Pancreas (tissue), 10 donors: ENCODE measurements around the gene FAM83F. TPM values are rescaled to one million over a fixed set of nuclear protein-coding genes. Genes with fewer than 3 reads are reported as not detected.

ENCODE experiments used
- ATAC-seq, 4 donors: fragments of 200-7000 bp; cut with Tn5 transposase; one replicate each; pipeline versions ENCODE4 v1.8.0 to v1.9.1; 2020; ENCODE audit warnings: mild to moderate bottlenecking in 4 of 4, moderate library complexity in 4 of 4
- DNase-seq, 6 donors: peaks; one replicate each; pipeline ENCODE4 v3.0.0-alpha.2; 2020
- FAIRE-seq: peaks from 2 replicates; lab custom pipeline; 2012; peaks lifted over from hg19 to GRCh38; lab: Jason Lieb, UNC
- H3K27ac ChIP-seq, 4 donors: fragments of 200-600 bp; sonication (generic); 1 replicate in 3 of 4; 2 replicates in 1 of 4; pipeline versions ENCODE4 v1.5.0 to v1.8.0; 2020
- H3K27me3 ChIP-seq, 4 donors: fragments of 200-600 bp; one replicate each; pipeline ENCODE4 v1.8.0; 2021
- H3K36me3 ChIP-seq, 3 donors: fragments of 200-600 bp; sonication (generic) in 1 of 3; one replicate each; pipeline versions ENCODE4 v1.5.0 to v1.8.0; 2020 to 2021
- H3K4me1 ChIP-seq, 3 donors: fragments of 200-600 bp; one replicate each; pipeline ENCODE4 v1.8.0; 2021
- H3K4me3 ChIP-seq, 4 donors: fragments of 200-600 bp; sonication (generic) in 2 of 4; one replicate each; pipeline versions ENCODE4 v1.5.0 to v1.8.0; 2020 to 2021
- H3K9me3 ChIP-seq, 4 donors: fragments of 200-600 bp; one replicate each; pipeline ENCODE4 v1.8.0; 2021
- CTCF ChIP-seq, 4 donors: fragments of 200-600 bp; sonication (generic) in 3 of 4; IDR thresholded peaks; one replicate each; pipeline versions ENCODE4 v1.5.0 to v1.8.0; 2021; ENCODE audit warnings: antibody characterized with exemption in 4 of 4
- WGBS, 2 donors: extraction: QIAGEN DNeasy Blood & Tissue Kit; methylation state at CpG; one replicate each; pipeline ENCODE4 v1.1.7; 2013; 5-methylcytosine and 5-hydroxymethylcytosine counted together
- intact Hi-C, 3 donors: fragments of 100-400 bp; cut with DNase I; formaldehyde crosslinking; loops; one replicate each; pipeline versions ENCODE4 v1.11.1 to v1.14.2; 2022
- polyA plus RNA-seq, 2 donors: library from polyadenylated mRNA; stranded (reverse); fragments of 200-250 nt; gene quantifications; one replicate each; pipeline ENCODE4 v1.2.3, GENCODE V29; 2013
- total RNA-seq, 6 donors: library from RNA; stranded (reverse); fragmentation: NEBNext Ultra II Directional in 4 of 6; extraction: Animal tissue kit (Norgen Biotek cat#: 25700) in 4 of 6; gene quantifications; one replicate each; pipeline versions ENCODE4 v1.2.1 to v1.2.4, GENCODE V29; 2021 to 2023
- donor health status: healthy with polysubstance abuse.
- donor health status: DM: no; HTN: no; CAD: no; lungs with moderate emphysema.
- donor health status: DM: no; HTN: no; CAD: no.
- donor health status: control.
- donor health status: control.
- donor health status: Bipolar disorder and iron deficiency.
- donor health status: DM: yes; HTN: yes; CAD: no.
- donor health status: DM: no; HTN: no; CAD: no.
- donor health status: DM: no; HTN: no; CAD: no.
- donor health status: DM: yes; HTN: yes; CAD: no.

FAM83F gene
- total and polyA plus RNA-seq, 8 donors = 4.9 to 19.8 (median 15.5) TPM

- H3K27me3 ChIP-seq = no peaks in the 10 kb centered on the region
- intact Hi-C loops = no loop called here
- H3K4me3 ChIP-seq = no peak overlapping the region
- peaks cover 0 to 4% (median 0%) of the 10 kb centered on the region in 3 donors for H3K4me1 ChIP-seq
- no peak for DNase-seq
- no peak for TF ChIP-seq CTCF (IDR thresholded peaks at IDR 0.05)
- H3K9me3 ChIP-seq = no peaks in the 10 kb centered on the region
- ATAC-seq = no peak
- no peaks in the 10 kb centered on the region for H3K36me3 ChIP-seq
- WGBS, 2 donors = 77 to 89% methylated on average over 2 of the region's 2 CpGs
- FAIRE-seq = no peak
- H3K27ac ChIP-seq = no peak overlapping the region
These were observed 72.9 kb downstream of the FAM83F start for GRCh38 chr22:40067639-40068038.

DNA sequence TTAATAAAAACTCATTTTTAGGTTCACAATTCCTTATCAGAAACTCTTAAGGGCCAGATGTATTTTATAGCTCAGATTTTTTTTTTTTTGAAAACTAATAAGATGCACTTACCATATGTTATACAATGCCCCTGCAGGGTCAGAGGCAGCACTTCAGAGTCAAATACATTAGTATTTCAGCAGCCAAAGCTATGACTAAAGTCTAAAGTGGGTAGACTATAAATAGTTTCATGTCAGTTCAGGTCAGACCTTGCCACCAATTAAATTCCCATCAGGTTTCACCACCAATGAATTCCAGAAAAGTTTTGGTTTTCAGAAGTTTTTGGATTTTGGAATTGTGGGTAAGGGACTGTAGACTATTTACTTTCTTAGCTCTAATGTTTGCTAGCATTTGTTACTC, 75.9 kb downstream of the FAM83F start:
- no peak overlapping the region for H3K4me3 ChIP-seq
- no peaks in the 10 kb centered on the region for H3K27me3 ChIP-seq
- no peak for ATAC-seq
- FAIRE-seq = no peak
- intact Hi-C loops = no loop called here
- H3K4me1 ChIP-seq = peaks cover 0 to 4% (median 0%) of the 10 kb centered on the region in 3 donors
- TF ChIP-seq CTCF (IDR thresholded peaks at IDR 0.05) = no peak
- H3K27ac ChIP-seq = no peak overlapping the region
- no peaks in the 10 kb centered on the region for H3K9me3 ChIP-seq
- H3K36me3 ChIP-seq = no peaks in the 10 kb centered on the region
- DNase-seq = no peak

DNA sequence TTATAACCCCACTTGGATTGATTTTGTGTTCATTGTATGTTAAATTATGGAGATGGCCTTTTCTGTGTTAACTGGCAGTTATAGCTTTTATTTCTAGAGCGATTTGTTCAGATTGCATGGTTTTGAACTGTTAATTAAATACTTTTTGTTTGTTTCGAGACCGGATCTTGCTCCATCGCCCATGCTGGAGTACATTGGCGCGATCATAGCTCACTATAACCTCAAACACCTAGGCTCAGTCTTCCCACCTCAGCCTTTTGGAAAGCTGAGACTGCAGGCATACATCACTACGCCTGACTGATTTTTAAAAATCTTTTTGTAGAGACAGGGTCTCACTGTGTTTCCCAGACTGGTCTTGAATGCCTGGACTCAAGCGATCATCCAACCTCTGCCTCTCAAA, 77.0 kb downstream of the FAM83F start:
- intact Hi-C loops = no loop called here
- no peak overlapping the region for H3K27ac ChIP-seq
- no peak for DNase-seq
- ATAC-seq = no peak
- no peaks in the 10 kb centered on the region for H3K9me3 ChIP-seq
- FAIRE-seq = no peak
- 97 to 98% methylated on average over 8 of the region's 8 CpGs for WGBS, 2 donors
- H3K36me3 ChIP-seq = no peaks in the 10 kb centered on the region
- H3K4me3 ChIP-seq = no peak overlapping the region
- peaks cover 0 to 4% (median 0%) of the 10 kb centered on the region in 3 donors for H3K4me1 ChIP-seq
- TF ChIP-seq CTCF (IDR thresholded peaks at IDR 0.05) = no peak
- no peaks in the 10 kb centered on the region for H3K27me3 ChIP-seq

DNA sequence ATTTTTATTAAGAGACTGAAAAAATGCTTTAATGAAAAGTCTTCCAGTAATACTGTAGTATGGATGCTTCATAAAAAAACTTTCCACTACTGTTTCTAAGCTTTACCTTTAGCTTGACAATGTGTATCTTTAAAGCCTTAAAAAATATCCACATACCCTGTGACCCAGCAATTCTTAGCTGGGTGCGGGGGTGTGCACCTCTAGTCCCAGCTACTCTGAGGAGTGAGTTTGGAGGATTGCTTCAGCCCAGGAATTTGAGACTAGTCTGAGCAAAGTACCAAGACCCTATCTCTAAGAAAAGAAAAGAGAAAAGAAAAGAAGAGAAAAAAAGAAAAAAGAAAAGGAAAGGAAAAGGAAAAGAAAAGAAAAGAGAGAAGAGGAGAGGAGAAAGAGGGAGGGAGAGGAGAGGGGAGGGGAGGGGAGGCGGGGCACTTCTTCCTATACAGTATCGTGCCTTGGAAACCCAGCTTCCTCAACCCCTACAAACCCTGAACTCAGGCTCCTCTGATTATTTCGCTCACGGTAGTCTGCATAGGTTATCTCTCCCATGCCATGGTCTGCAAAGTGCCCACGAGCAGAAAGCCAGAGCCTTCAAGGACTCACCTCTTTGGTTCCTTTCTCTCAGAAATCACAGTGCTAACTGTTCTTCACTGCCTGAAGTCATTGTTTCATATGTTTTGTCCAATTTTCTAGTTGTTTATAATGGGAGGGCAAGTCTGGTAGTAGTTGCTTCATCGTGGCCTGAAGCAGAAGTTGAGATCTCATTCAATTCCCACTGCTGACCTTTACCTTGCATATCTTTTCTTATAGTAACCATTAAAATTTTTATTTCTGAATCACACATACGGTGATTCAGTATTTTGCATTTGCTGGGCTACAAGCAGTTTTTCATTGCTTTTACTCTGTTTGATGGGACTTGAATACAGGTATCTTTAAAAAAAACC, 82.2 kb downstream of the FAM83F start:
- DNase-seq (no peak), FAIRE-seq (no peak), ATAC-seq (peak in 2 of 4 donors; percentile 11 to 17)
- TF ChIP-seq CTCF (IDR thresholded peaks at IDR 0.05) = no peak
- intact Hi-C loops = no loop called here
- WGBS, 2 donors = 58 to 65% methylated on average over 8 of the region's 8 CpGs
- Histone ChIP-seq H3K4me1 (no peaks in the 10 kb centered on the region), H3K36me3 (no peaks in the 10 kb centered on the region), H3K27ac (no peak overlapping the region), H3K4me3 (no peak overlapping the region), H3K27me3 (no peaks in the 10 kb centered on the region), H3K9me3 (no peaks in the 10 kb centered on the region)

GRCh38 chr22:40077646-40078016, 82.9 kb downstream of the FAM83F start:
- no peaks in the 10 kb centered on the region for H3K27me3 ChIP-seq

More at GRCh38 chr22:40077646-40078016, 82.9 kb downstream of the FAM83F start:
- DNase-seq (no peak), FAIRE-seq (no peak), ATAC-seq (no peak)
- Histone ChIP-seq H3K27ac (no peak overlapping the region), H3K4me1 (no peaks in the 10 kb centered on the region), H3K36me3 (no peaks in the 10 kb centered on the region), H3K4me3 (no peak overlapping the region), H3K9me3 (no peaks in the 10 kb centered on the region)
- 53 to 72% methylated on average over 1 of the region's 1 CpG for WGBS, 2 donors
- no peak for TF ChIP-seq CTCF (IDR thresholded peaks at IDR 0.05)
- intact Hi-C loops = no loop called here
